ENCODE results near the gene DSC2.

DNA sequence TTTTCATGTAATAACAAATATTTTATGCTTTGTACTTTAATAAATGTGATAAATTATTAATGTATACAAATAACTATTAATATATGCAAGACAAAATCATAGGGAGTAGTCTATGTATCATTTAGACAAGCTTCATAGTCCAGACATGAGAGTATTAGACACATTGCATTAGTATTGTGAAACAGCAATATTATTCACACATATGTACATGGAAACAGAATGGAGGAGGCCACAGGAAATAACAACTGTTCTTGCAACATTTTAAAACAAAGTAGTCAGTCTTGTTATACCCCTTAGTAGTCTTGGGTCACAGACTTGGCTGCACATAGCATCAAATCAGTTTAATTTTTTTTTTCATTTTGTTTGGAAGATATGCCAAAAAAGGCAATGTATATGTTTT is 44.6 kb upstream of the DSC2 start:
- TF ChIP-seq EZH2 (IDR thresholded peaks at IDR 0.05; ENCODE audit: low read length, missing control alignments) (no peak), CTCF (conservative IDR thresholded peaks at IDR 0.05 in 1 of 2, IDR thresholded peaks at IDR 0.05 in 1 of 2; ENCODE audit: low read depth in 1 of 2, low read length in 2 of 2) (no peak)
